PC-9 (cell line): ENCODE measurements around the gene SLC51B. TPM values are rescaled to one million over a fixed set of nuclear protein-coding genes. Genes with fewer than 3 reads are reported as not detected.

ENCODE experiments used
- BruUV-seq: library from RNA; stranded (reverse); fragments of 400-500 nt; replicated peaks from 2 replicates; lab custom pipeline; 2021; lab: Mats Ljungman, UMichigan
- CTCF ChIA-PET: fragments of 300-600 bp; sonication (Branson Sonifier 250); formaldehyde crosslinking; loops from one replicate; lab custom pipeline; 2022; ENCODE audit warnings: antibody characterized with exemption; lab: Charles Lee
- POLR2A ChIA-PET: fragments of 300-600 bp; sonication (Branson Sonifier 250); formaldehyde crosslinking; loops from one replicate; lab custom pipeline; 2022; ENCODE audit warnings: antibody characterized with exemption; ENCODE audit not compliant: unreplicated experiment; lab: Charles Lee
- DNase-seq, 2 experiments: peaks; one replicate each; pipeline versions ENCODE4 v3.0.0 to v3.0.0-alpha.2; 2015 to 2022; ENCODE audit warnings: mixed read lengths in 1 of 2
- H2AFZ ChIP-seq: fragments of 200-600 bp; sonication (generic); 2 replicates; pipeline ENCODE4 v1.8.1; 2017; ENCODE audit warnings: antibody characterized with exemption
- H3F3A ChIP-seq: fragments of 200-600 bp; sonication (generic); 2 replicates; pipeline ENCODE4 v1.8.1; 2017; ENCODE audit warnings: antibody characterized with exemption, mild to moderate bottlenecking, low read depth; ENCODE audit not compliant: insufficient read depth
- H3K27ac ChIP-seq: fragments of 200-600 bp; sonication (generic); 2 replicates; pipeline ENCODE4 v1.6.1; 2016; ENCODE audit warnings: mixed run types
- H3K27me3 ChIP-seq: fragments of 200-600 bp; sonication (generic); 2 replicates; pipeline ENCODE4 v1.6.1; 2016; ENCODE audit warnings: low read depth, mixed run types; ENCODE audit not compliant: insufficient read depth
- H3K36me3 ChIP-seq: fragments of 200-600 bp; sonication (generic); 2 replicates; pipeline ENCODE4 v1.6.1; 2016; ENCODE audit warnings: low read depth, mixed run types
- H3K4me1 ChIP-seq: fragments of 200-600 bp; sonication (generic); replicated peaks from 2 replicates; pipeline ENCODE4 v1.6.1; 2016; ENCODE audit warnings: mixed run types; ENCODE audit not compliant: insufficient read depth
- H3K4me2 ChIP-seq: fragments of 200-600 bp; sonication (generic); 2 replicates; pipeline ENCODE4 v1.6.1; 2017; ENCODE audit warnings: mixed run types
- H3K4me3 ChIP-seq: fragments of 200-600 bp; sonication (generic); 2 replicates; pipeline ENCODE4 v1.6.1; 2016; ENCODE audit warnings: mixed run types
- H3K79me2 ChIP-seq: fragments of 200-600 bp; sonication (generic); 2 replicates; pipeline ENCODE4 v1.6.1; 2017; ENCODE audit warnings: low read depth, mixed run types
- H3K9me2 ChIP-seq: fragments of 200-600 bp; sonication (generic); 2 replicates; pipeline ENCODE4 v1.8.1; 2017; ENCODE audit warnings: mild to moderate bottlenecking; ENCODE audit not compliant: insufficient read depth
- H3K9me3 ChIP-seq: fragments of 200-600 bp; sonication (generic); 2 replicates; pipeline ENCODE4 v1.8.1; 2016; ENCODE audit warnings: low read depth; ENCODE audit not compliant: insufficient read depth
- H4K20me1 ChIP-seq: fragments of 200-600 bp; sonication (generic); 2 replicates; pipeline ENCODE4 v1.8.1; 2017; ENCODE audit not compliant: insufficient read depth
- EZH2 ChIP-seq: fragments of 200-600 bp; sonication (generic); IDR thresholded peaks from 2 replicates; pipeline ENCODE4 v1.8.0; 2017; ENCODE audit warnings: antibody characterized with exemption, low read depth
- intact Hi-C: fragments of 100-400 bp; cut with micrococcal nuclease; formaldehyde crosslinking; loops from one replicate; pipeline ENCODE4 v1.10.0; 2022; ENCODE audit not compliant: unreplicated experiment
- total RNA-seq: library from RNA; stranded (reverse); gene quantifications from 2 replicates; pipeline ENCODE4 v1.2.3, GENCODE V29; 2021
- TF ChIP-seq, protein P1 (sequence below): fragments of 200-600 bp; sonication (generic); conservative IDR thresholded peaks from 2 replicates; pipeline ENCODE4 v1.6.1; 2017; ENCODE audit warnings: mixed run types, antibody characterized with exemption, mild to moderate bottlenecking, moderate library complexity

Gene SLC51B
- total RNA-seq, 1 experiment from 2014 or later, result not detected

- H3K27ac ChIP-seq, result no peak overlapping the region
- POLR2A ChIA-PET, result no interaction called here
- H3K79me2 ChIP-seq, result no peaks in the 10 kb centered on the region
- no peak overlapping the region for H3K4me2 ChIP-seq
- H4K20me1 ChIP-seq, result no peaks in the 10 kb centered on the region
- H2AFZ ChIP-seq, result no peak overlapping the region
- no peaks in the 10 kb centered on the region for H3K9me2 ChIP-seq
- BruUV-seq, result no TSS peak
- no peak overlapping the region for H3K4me3 ChIP-seq
- no peaks in the 10 kb centered on the region for H3K9me3 ChIP-seq
- H3K4me1 ChIP-seq, result no peaks in the 10 kb centered on the region
- TF ChIP-seq, protein P1, sequence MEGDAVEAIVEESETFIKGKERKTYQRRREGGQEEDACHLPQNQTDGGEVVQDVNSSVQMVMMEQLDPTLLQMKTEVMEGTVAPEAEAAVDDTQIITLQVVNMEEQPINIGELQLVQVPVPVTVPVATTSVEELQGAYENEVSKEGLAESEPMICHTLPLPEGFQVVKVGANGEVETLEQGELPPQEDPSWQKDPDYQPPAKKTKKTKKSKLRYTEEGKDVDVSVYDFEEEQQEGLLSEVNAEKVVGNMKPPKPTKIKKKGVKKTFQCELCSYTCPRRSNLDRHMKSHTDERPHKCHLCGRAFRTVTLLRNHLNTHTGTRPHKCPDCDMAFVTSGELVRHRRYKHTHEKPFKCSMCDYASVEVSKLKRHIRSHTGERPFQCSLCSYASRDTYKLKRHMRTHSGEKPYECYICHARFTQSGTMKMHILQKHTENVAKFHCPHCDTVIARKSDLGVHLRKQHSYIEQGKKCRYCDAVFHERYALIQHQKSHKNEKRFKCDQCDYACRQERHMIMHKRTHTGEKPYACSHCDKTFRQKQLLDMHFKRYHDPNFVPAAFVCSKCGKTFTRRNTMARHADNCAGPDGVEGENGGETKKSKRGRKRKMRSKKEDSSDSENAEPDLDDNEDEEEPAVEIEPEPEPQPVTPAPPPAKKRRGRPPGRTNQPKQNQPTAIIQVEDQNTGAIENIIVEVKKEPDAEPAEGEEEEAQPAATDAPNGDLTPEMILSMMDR, result no peak
- TF ChIP-seq EZH2, result no peak
- H3F3A ChIP-seq, result no peaks in the 10 kb centered on the region
- no peak for DNase-seq
- CTCF ChIA-PET, result no interaction called here
- no peaks in the 10 kb centered on the region for H3K36me3 ChIP-seq
- no peaks in the 10 kb centered on the region; the same call in 1 of the 2 replicates for H3K27me3 ChIP-seq
- intact Hi-C loops, result no loop called here
Observed at GRCh38 chr15:65077291-65077980, 32.2 kb downstream of the SLC51B start.

GRCh38 chr15:65077981-65078352 lies 32.8 kb downstream of the SLC51B start:
- H2AFZ ChIP-seq, result no peak overlapping the region
- no peak overlapping the region for H3K27ac ChIP-seq
- no peaks in the 10 kb centered on the region for H3K9me2 ChIP-seq
- peak in 1 of 2 experiments; percentile 53 for DNase-seq
- ChIA-PET POLR2A (no interaction called here), CTCF (interaction anchor here (0.6 kb wide), 1 partner anchor 127 kb away, joined by 8 read pairs; no protein-coding TSS in a partner anchor)
- intact Hi-C loops, result loop anchor here (2.0 kb wide), 1 partner anchor 45 kb away; no protein-coding TSS in a partner anchor
- H3F3A ChIP-seq, result no peaks in the 10 kb centered on the region
- H3K4me3 ChIP-seq, result no peak overlapping the region
- no peaks in the 10 kb centered on the region for H3K4me1 ChIP-seq
- H3K9me3 ChIP-seq, result no peaks in the 10 kb centered on the region
- no TSS peak for BruUV-seq
- no peaks in the 10 kb centered on the region; the same call in 1 of the 2 replicates for H3K27me3 ChIP-seq
- H3K36me3 ChIP-seq, result no peaks in the 10 kb centered on the region
- H3K79me2 ChIP-seq, result no peaks in the 10 kb centered on the region
- H3K4me2 ChIP-seq, result no peak overlapping the region
- no peaks in the 10 kb centered on the region for H4K20me1 ChIP-seq
- TF ChIP-seq, protein P1, result no peak
- TF ChIP-seq EZH2, result no peak

DNA sequence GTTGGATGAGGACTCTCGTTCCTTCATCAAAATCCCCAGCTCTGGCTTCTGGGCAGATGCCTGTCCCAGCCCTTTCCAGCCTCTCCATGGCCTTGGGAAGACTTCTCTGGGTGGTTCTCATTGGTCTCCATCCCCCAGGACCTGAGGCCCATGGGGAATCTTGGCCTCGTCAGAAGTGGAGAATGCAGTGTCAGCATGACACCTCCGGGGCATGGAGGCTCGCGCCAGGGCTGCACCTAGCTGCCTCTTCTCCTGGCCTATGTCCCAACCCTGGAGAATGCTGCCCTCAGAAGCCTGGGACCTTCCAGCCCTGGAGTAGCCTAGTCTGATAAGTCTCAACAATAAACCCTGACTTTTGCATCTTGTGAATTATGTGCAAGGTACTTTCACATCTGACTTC lies 34.4 kb downstream of the SLC51B start:
- H3F3A ChIP-seq, result no peaks in the 10 kb centered on the region
- no peaks in the 10 kb centered on the region for H3K9me2 ChIP-seq
- no peaks in the 10 kb centered on the region for H3K79me2 ChIP-seq
- BruUV-seq, result no TSS peak
- H3K4me1 ChIP-seq, result no peaks in the 10 kb centered on the region
- H3K27ac ChIP-seq, result no peak overlapping the region
- H3K27me3 ChIP-seq, result peaks cover 3% of the 10 kb centered on the region; the same call in 1 of the 2 replicates
- no peaks in the 10 kb centered on the region for H3K36me3 ChIP-seq
- POLR2A ChIA-PET, result no interaction called here
- CTCF ChIA-PET, result no interaction called here
- H3K4me3 ChIP-seq, result no peak overlapping the region
- no peak for TF ChIP-seq EZH2
- TF ChIP-seq, protein P1, result no peak
- H3K9me3 ChIP-seq, result no peaks in the 10 kb centered on the region
- H2AFZ ChIP-seq, result no peak overlapping the region
- no peak overlapping the region for H3K4me2 ChIP-seq
- H4K20me1 ChIP-seq, result no peaks in the 10 kb centered on the region
- intact Hi-C loops, result loop anchor here (2.0 kb wide), 1 partner anchor 47 kb away; no protein-coding TSS in a partner anchor
- no peak for DNase-seq
